ENCODE results near the gene ZBTB25.

DNA sequence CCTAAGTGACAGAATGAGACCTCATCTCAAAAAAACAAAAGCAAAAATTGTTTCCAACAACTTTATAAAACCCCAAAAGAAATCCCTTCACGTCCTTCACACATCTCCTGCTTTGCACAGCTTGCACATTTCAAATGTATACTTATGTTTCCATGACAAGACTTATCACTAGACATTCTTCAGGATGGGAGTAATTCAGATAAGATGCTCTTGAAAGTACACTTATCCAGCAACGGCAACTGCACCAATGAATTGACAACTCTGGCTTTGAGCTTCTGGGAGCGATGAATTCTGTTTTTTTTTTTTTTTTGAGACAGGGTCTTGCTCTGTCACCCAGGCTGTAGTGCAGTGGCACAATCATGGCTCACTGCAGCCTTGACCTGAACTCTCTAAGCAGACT lies 69.1 kb downstream of the ZBTB25 start:
- TF ChIP-seq ZNF274 (IDR thresholded peaks at IDR 0.05; ENCODE audit: low read depth, low read length), result no peak
- TF ChIP-seq SUZ12 (IDR thresholded peaks at IDR 0.05; ENCODE audit: extremely low read depth, insufficient read depth, insufficient read length), result no peak

Measured in NT2/D1 (cell line).